H1 (cell line): ENCODE measurements around the gene HIVEP3. TPM values are rescaled to one million over a fixed set of nuclear protein-coding genes. Genes with fewer than 3 reads are reported as not detected.

Experiments used
- CTCF ChIA-PET: fragments of 300-600 bp; sonication (Branson Sonifier 250); formaldehyde crosslinking; loops from one replicate; lab custom pipeline; 2021; ENCODE audit not compliant: partially characterized antibody; lab: Charles Lee
- POLR2A ChIA-PET: fragments of 300-600 bp; sonication (Branson Sonifier 250); formaldehyde crosslinking; loops from one replicate; lab custom pipeline; 2021; ENCODE audit warnings: inconsistent platforms; ENCODE audit not compliant: partially characterized antibody; lab: Charles Lee
- DNase-seq, 2 experiments: peaks; one replicate each; pipeline versions ENCODE4 v3.0.0 to v3.0.0-alpha.2; 2010 to 2022; ENCODE audit warnings: low spot score in 2 of 2, low read depth in 1 of 2, mixed read lengths in 1 of 2
- FAIRE-seq: peaks from 2 replicates; lab custom pipeline; 2011; peaks lifted over from hg19 to GRCh38; lab: Jason Lieb, UNC
- H2AFZ ChIP-seq: 2 replicates; pipeline ENCODE4 v1.8.1; 2012; ENCODE audit warnings: low read length, inconsistent platforms
- H2AK5ac ChIP-seq: 2 replicates; pipeline ENCODE4 v1.6.1; 2013; ENCODE audit warnings: low read depth, low read length
- H2BK120ac ChIP-seq: replicated peaks from 2 replicates; pipeline ENCODE3; 2013; ENCODE audit warnings: low read depth, low read length, inconsistent platforms
- H2BK12ac ChIP-seq: 2 replicates; pipeline ENCODE4 v1.6.1; 2013; ENCODE audit warnings: low read depth, low read length
- H2BK15ac ChIP-seq: 2 replicates; pipeline ENCODE4 v1.6.1; 2013; ENCODE audit warnings: low read length
- H2BK20ac ChIP-seq: 2 replicates; pipeline ENCODE4 v1.6.1; 2013; ENCODE audit warnings: low read length
- H2BK5ac ChIP-seq: 2 replicates; pipeline ENCODE4 v1.6.1; 2013; ENCODE audit warnings: low read depth, low read length
- H3K14ac ChIP-seq: 2 replicates; pipeline ENCODE4 v1.6.1; 2013; ENCODE audit warnings: inconsistent platforms; ENCODE audit not compliant: insufficient read length
- H3K18ac ChIP-seq: 2 replicates; pipeline ENCODE4 v1.6.1; 2013; ENCODE audit warnings: low read length; ENCODE audit errors: extremely low read depth
- H3K23ac ChIP-seq: 2 replicates; pipeline ENCODE4 v1.6.1; 2013; ENCODE audit warnings: inconsistent platforms; ENCODE audit not compliant: insufficient read length
- H3K23me2 ChIP-seq: 2 replicates; pipeline ENCODE4 v1.6.1; 2013; ENCODE audit warnings: low read depth, low read length
- H3K27ac ChIP-seq: 2 replicates; pipeline ENCODE4 v1.6.1; 2011; ENCODE audit warnings: low read depth, low read length, inconsistent platforms
- H3K27me3 ChIP-seq, 4 experiments: replicated peaks in 1 of 4; 1 replicate in 1 of 4; 2 replicates in 3 of 4; pipeline versions ENCODE4 v1.6.1 to v1.8.1; 2011 to 2013; ENCODE audit warnings: low read length in 3 of 4, mild to moderate bottlenecking in 3 of 4, inconsistent platforms in 2 of 4, mixed read lengths in 2 of 4, moderate library complexity in 1 of 4; ENCODE audit not compliant: control insufficient read depth in 3 of 4, insufficient read depth in 3 of 4; ENCODE audit errors: extremely low read depth in 1 of 4
- H3K36me3 ChIP-seq, 4 experiments: 2 replicates each; pipeline versions ENCODE4 v1.6.1 to v1.8.1; 2011 to 2013; ENCODE audit warnings: mild to moderate bottlenecking in 4 of 4, low read length in 3 of 4, moderate library complexity in 2 of 4, control low read depth in 1 of 4, inconsistent platforms in 1 of 4; ENCODE audit not compliant: insufficient read depth in 4 of 4, control insufficient read depth in 2 of 4
- H3K4ac ChIP-seq: replicated peaks from 2 replicates; pipeline ENCODE3; 2013; ENCODE audit warnings: low read length, low read depth, mixed read lengths, inconsistent platforms; ENCODE audit not compliant: insufficient read length
- H3K4me1 ChIP-seq, 4 experiments: replicated peaks in 1 of 4; 1 replicate in 1 of 4; 2 replicates in 3 of 4; pipeline versions ENCODE4 v1.6.1 to v1.8.1; 2011 to 2013; ENCODE audit warnings: low read length in 3 of 4, inconsistent platforms in 2 of 4, mixed read lengths in 1 of 4; ENCODE audit not compliant: insufficient read depth in 4 of 4, control insufficient read depth in 3 of 4
- H3K4me2 ChIP-seq, 2 experiments: 2 replicates each; pipeline versions ENCODE4 v1.6.1 to v1.8.1; 2011 to 2013; ENCODE audit warnings: low read depth in 2 of 2, low read length in 2 of 2, control low read depth in 1 of 2, inconsistent platforms in 1 of 2, mild to moderate bottlenecking in 1 of 2; ENCODE audit not compliant: insufficient read depth in 1 of 2
- H3K4me3 ChIP-seq, 4 experiments: fragments of 200-600, 300-600 bp in 1 of 4; sonication (generic), shearing (Covaris generic), sonication (Bioruptor Twin) in 1 of 4; 2 replicates each; pipeline versions ENCODE4 v1.5.1 to v1.8.1; 2011 to 2016; ENCODE audit warnings: low read length in 4 of 4, low read depth in 3 of 4, control low read depth in 2 of 4, inconsistent platforms in 2 of 4, mild to moderate bottlenecking in 2 of 4, mixed read lengths in 1 of 4, moderate library complexity in 1 of 4; ENCODE audit not compliant: insufficient read depth in 2 of 4; ENCODE audit errors: extremely low read depth in 1 of 4
- H3K56ac ChIP-seq: replicated peaks from 2 replicates; pipeline ENCODE3; 2013; ENCODE audit warnings: low read depth, mild to moderate bottlenecking, mixed read lengths, low read length, inconsistent platforms; ENCODE audit not compliant: insufficient read length
- H3K79me1 ChIP-seq: 2 replicates; pipeline ENCODE4 v1.6.1; 2013; ENCODE audit warnings: low read depth, low read length, control low read depth
- H3K79me2 ChIP-seq, 2 experiments: 2 replicates each; pipeline versions ENCODE4 v1.6.1 to v1.8.1; 2012 to 2013; ENCODE audit warnings: low read length in 2 of 2, mild to moderate bottlenecking in 2 of 2, inconsistent platforms in 1 of 2; ENCODE audit not compliant: insufficient read depth in 2 of 2, control insufficient read depth in 1 of 2
- H3K9ac ChIP-seq, 4 experiments: replicated peaks in 1 of 4; 1 replicate in 1 of 4; 2 replicates in 3 of 4; pipeline versions ENCODE4 v1.6.1 to v1.8.1; 2011 to 2013; ENCODE audit warnings: low read depth in 3 of 4, low read length in 3 of 4, control low read depth in 2 of 4, mild to moderate bottlenecking in 2 of 4, moderate library complexity in 2 of 4, inconsistent platforms in 1 of 4; ENCODE audit errors: extremely low read depth in 1 of 4
- H3K9me3 ChIP-seq, 2 experiments: 2 replicates each; pipeline versions ENCODE4 v1.6.1 to v1.8.1; 2012 to 2013; ENCODE audit warnings: mild to moderate bottlenecking in 2 of 2, moderate library complexity in 2 of 2, control low read depth in 1 of 2, inconsistent platforms in 1 of 2, low read depth in 1 of 2, low read length in 1 of 2, mixed read lengths in 1 of 2; ENCODE audit not compliant: insufficient read depth in 2 of 2
- H4K20me1 ChIP-seq, 2 experiments: replicated peaks in 1 of 2; 2 replicates each; pipeline versions ENCODE3 to v1.8.1; 2011 to 2013; ENCODE audit warnings: inconsistent platforms in 2 of 2, low read length in 2 of 2, mild to moderate bottlenecking in 1 of 2; ENCODE audit not compliant: insufficient read depth in 2 of 2, control insufficient read depth in 1 of 2
- H4K5ac ChIP-seq: 2 replicates; pipeline ENCODE4 v1.6.1; 2013; ENCODE audit warnings: low read length, low read depth, mixed read lengths, inconsistent platforms; ENCODE audit not compliant: insufficient read length
- H4K8ac ChIP-seq: 2 replicates; pipeline ENCODE4 v1.8.0; 2013; ENCODE audit warnings: mild to moderate bottlenecking, moderate library complexity, low read length, inconsistent platforms; ENCODE audit not compliant: insufficient read depth; ENCODE audit errors: extremely low read depth
- H4K91ac ChIP-seq: replicated peaks from 2 replicates; pipeline ENCODE3; 2013; ENCODE audit warnings: low read length, mixed read lengths, inconsistent platforms; ENCODE audit not compliant: insufficient read length
- CBX5 ChIP-seq: fragments of 300-800, 300-1000 bp; sonication (generic); IDR thresholded peaks from 2 replicates; pipeline ENCODE4 v1.7.1; 2016; ENCODE audit warnings: antibody characterized with exemption, low read length, low read depth
- PHF8 ChIP-seq: fragments of 200-600 bp; sonication (generic); conservative IDR thresholded peaks from 2 replicates; pipeline ENCODE4 v1.7.1; 2012; ENCODE audit warnings: low read depth, mild to moderate bottlenecking, inconsistent platforms, low read length, moderate library complexity
- SIRT6 ChIP-seq: IDR thresholded peaks from one replicate; pipeline ENCODE4 v1.7.1; 2012; ENCODE audit warnings: low read length, inconsistent platforms
- WGBS, 2 experiments: shearing (Covaris generic) in 1 of 2; methylation state at CpG; one replicate each; pipeline versions ENCODE4 v1.1.6 to v1.1.7; 2013 to 2015; ENCODE audit warnings: low lambda C conversion rate in 2 of 2, mixed read lengths in 2 of 2, inconsistent platforms in 1 of 2, low coverage in 1 of 2, missing lambda C conversion rate in 1 of 2; ENCODE audit not compliant: insufficient replicate concordance in 2 of 2, insufficient coverage in 1 of 2, insufficient read length in 1 of 2; ENCODE audit errors: extremely low coverage in 1 of 2, missing lambda C conversion rate in 1 of 2; 5-methylcytosine and 5-hydroxymethylcytosine counted together
- polyA plus RNA-seq, 7 experiments: library from polyadenylated mRNA; depleted of rRNA in 3 of 7; stranded (reverse) in 5 of 7; unstranded in 2 of 7; fragments of >200 nt in 5 of 7; fragments of 200-250 nt in 2 of 7; gene quantifications; 1 replicate in 5 of 7; 2 replicates in 1 of 7; 4 replicates in 1 of 7; pipeline versions ENCODE4 v1.2.1 to v1.2.3, GENCODE V29; 2011 to 2013; ENCODE audit warnings: missing spikeins in 2 of 7, mixed read lengths in 2 of 7
- total RNA-seq: library from RNA; stranded (reverse); fragmentation: NEBNext Ultra II Directional; extraction: Animal tissue kit (Norgen Biotek cat#: 25700); gene quantifications from 2 replicates; pipeline ENCODE4 v1.2.1, GENCODE V29; 2021

Gene HIVEP3
- total and polyA plus RNA-seq, 2 of the 8 experiments (the other 6 are each of a cell fraction or from before 2014, with no cell fraction given): 0.24 to 0.69 TPM

GRCh38 chr1:41545996-41546832 lies 372.5 kb downstream of the HIVEP3 start:
- Histone ChIP-seq H3K4me2 (no peak overlapping the region), H4K5ac (no peak overlapping the region), H3K18ac (no peak overlapping the region), H3K23me2 (peaks cover 14% of the 10 kb centered on the region; the same call in 1 of the 2 replicates), H2BK12ac (no peak overlapping the region), H3K79me2 (no peaks in the 10 kb centered on the region), H4K91ac (no peak overlapping the region), H2AFZ (no peak overlapping the region), H3K4ac (no peak overlapping the region), H3K23ac (no peak overlapping the region), H3K4me1 (no peaks in the 10 kb centered on the region), H3K9me3 (peaks cover 0 to 2% of the 10 kb centered on the region in 2 experiments; a peak in 1 of 4 replicates), H3K56ac (no peak overlapping the region), H3K14ac (no peak overlapping the region), H3K9ac (no peak overlapping the region), H2AK5ac (no peak overlapping the region), H2BK5ac (no peak overlapping the region), H4K8ac (no peak overlapping the region), H2BK15ac (no peak overlapping the region), H2BK120ac (no peak overlapping the region), H3K79me1 (no peaks in the 10 kb centered on the region), H3K4me3 (no peak overlapping the region), H3K27ac (no peak overlapping the region), H4K20me1 (peaks cover 0 to 5% of the 10 kb centered on the region in 2 experiments), H2BK20ac (no peak overlapping the region), H3K36me3 (no peaks in the 10 kb centered on the region), H3K27me3 (no peaks in the 10 kb centered on the region)
- 78% methylated on average over 8 of the region's 8 CpGs; no CpG with 5 or more reads in 1 of the 2 experiments for WGBS, 2 experiments
- FAIRE-seq (no peak), DNase-seq (no peak)
- ChIA-PET POLR2A (no interaction called here), CTCF (interaction anchor here (0.9 to 1.1 kb wide), 2 partner anchors 30 to 31 kb away, joined by 3 read pairs; no protein-coding TSS in a partner anchor)
- TF ChIP-seq CBX5 (no peak), SIRT6 (no peak), PHF8 (no peak)
